MCF 10A (cell line): Measurements from ENCODE around the gene TBX3. TPM values are rescaled to one million over a fixed set of nuclear protein-coding genes. Genes with fewer than 3 reads are reported as not detected.

ENCODE experiments used
- BruUV-seq: library from RNA; stranded (reverse); fragments of 400-500 nt; replicated peaks from 2 replicates; lab custom pipeline; 2021; lab: Mats Ljungman, UMichigan
- CTCF ChIA-PET: fragments of 300-600 bp; sonication (Branson Sonifier 250); formaldehyde crosslinking; extraction: SDS; loops from one replicate; lab custom pipeline; 2021; ENCODE audit warnings: antibody characterized with exemption, inconsistent platforms; lab: Yijun Ruan, JAX
- POLR2A ChIA-PET: fragments of 300-600, 350-650 bp; sonication (Branson Sonifier 250); formaldehyde crosslinking; extraction: SDS; loops from one replicate; lab custom pipeline; 2020; ENCODE audit warnings: antibody characterized with exemption, inconsistent platforms; lab: Yijun Ruan, JAX
- DNase-seq: peaks from one replicate; pipeline ENCODE4 v3.0.0-alpha.2; 2018; ENCODE audit not compliant: unreplicated experiment
- H3K27ac Mint-ChIP-seq: one replicate; pipeline ENCODE4 v1.8.0; 2022; ENCODE audit warnings: mild to moderate bottlenecking, low read depth, mixed read lengths; ENCODE audit not compliant: unreplicated experiment
- H3K27me3 Mint-ChIP-seq: one replicate; pipeline ENCODE4 v1.8.0; 2022; ENCODE audit warnings: mixed read lengths; ENCODE audit not compliant: insufficient read depth, unreplicated experiment
- H3K36me3 Mint-ChIP-seq: one replicate; pipeline ENCODE4 v1.8.0; 2022; ENCODE audit warnings: mild to moderate bottlenecking, moderate library complexity, mixed read lengths; ENCODE audit not compliant: insufficient read depth, unreplicated experiment
- H3K4me1 Mint-ChIP-seq: one replicate; pipeline ENCODE4 v1.8.0; 2022; ENCODE audit warnings: mixed read lengths; ENCODE audit not compliant: insufficient read depth, unreplicated experiment
- H3K4me3 Mint-ChIP-seq: one replicate; pipeline ENCODE4 v1.8.0; 2022; ENCODE audit warnings: mild to moderate bottlenecking, moderate library complexity, mixed read lengths; ENCODE audit not compliant: unreplicated experiment
- H3K9me3 Mint-ChIP-seq: one replicate; pipeline ENCODE4 v1.8.0; 2022; ENCODE audit warnings: mixed read lengths; ENCODE audit not compliant: unreplicated experiment
- intact Hi-C: fragments of 100-400 bp; cut with micrococcal nuclease; formaldehyde crosslinking; loops from 2 replicates; pipeline ENCODE4 v1.14.1; 2022
- total RNA-seq: library from RNA; stranded (reverse); gene quantifications from 2 replicates; pipeline ENCODE4 v1.2.3, GENCODE V29; 2022
- TF ChIP-seq, protein P1 (sequence below): fragments of 200-600 bp; IDR thresholded peaks from one replicate; pipeline ENCODE4 v1.8.0; 2022; ENCODE audit warnings: antibody characterized with exemption, mild to moderate bottlenecking; ENCODE audit not compliant: unreplicated experiment

The TBX3 gene
- total RNA-seq, 1 experiment from 2014 or later, result 6.6 TPM

DNA sequence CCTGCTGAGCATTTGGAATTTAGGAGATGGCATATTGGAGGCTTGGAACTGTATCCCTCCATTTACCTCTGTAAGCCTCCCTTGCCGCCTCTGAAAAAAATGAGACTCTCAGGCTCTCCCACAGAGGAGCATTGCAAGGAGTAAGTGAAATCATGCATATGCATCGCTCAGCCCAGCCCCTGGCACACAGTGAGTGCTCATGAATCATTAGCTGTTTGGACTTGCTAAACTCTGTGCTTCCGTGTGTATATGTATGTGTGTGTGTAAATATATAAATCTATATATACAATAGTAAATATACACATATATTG lies 17.1 kb upstream of the TBX3 start:
- no peaks in the 10 kb centered on the region for H3K36me3 Mint-ChIP-seq
- no peak overlapping the region for H3K4me3 Mint-ChIP-seq
- TF ChIP-seq, protein P1, sequence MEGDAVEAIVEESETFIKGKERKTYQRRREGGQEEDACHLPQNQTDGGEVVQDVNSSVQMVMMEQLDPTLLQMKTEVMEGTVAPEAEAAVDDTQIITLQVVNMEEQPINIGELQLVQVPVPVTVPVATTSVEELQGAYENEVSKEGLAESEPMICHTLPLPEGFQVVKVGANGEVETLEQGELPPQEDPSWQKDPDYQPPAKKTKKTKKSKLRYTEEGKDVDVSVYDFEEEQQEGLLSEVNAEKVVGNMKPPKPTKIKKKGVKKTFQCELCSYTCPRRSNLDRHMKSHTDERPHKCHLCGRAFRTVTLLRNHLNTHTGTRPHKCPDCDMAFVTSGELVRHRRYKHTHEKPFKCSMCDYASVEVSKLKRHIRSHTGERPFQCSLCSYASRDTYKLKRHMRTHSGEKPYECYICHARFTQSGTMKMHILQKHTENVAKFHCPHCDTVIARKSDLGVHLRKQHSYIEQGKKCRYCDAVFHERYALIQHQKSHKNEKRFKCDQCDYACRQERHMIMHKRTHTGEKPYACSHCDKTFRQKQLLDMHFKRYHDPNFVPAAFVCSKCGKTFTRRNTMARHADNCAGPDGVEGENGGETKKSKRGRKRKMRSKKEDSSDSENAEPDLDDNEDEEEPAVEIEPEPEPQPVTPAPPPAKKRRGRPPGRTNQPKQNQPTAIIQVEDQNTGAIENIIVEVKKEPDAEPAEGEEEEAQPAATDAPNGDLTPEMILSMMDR, result no peak
- peak; percentile 4 for DNase-seq
- H3K4me1 Mint-ChIP-seq, result no peaks in the 10 kb centered on the region
- H3K9me3 Mint-ChIP-seq, result no peaks in the 10 kb centered on the region
- H3K27me3 Mint-ChIP-seq, result peaks cover 60% of the 10 kb centered on the region
- no peak overlapping the region for H3K27ac Mint-ChIP-seq
- intact Hi-C loops, result no loop called here
- BruUV-seq, result no TSS peak
- ChIA-PET POLR2A (interaction anchor here (1.6 kb wide), 1 partner anchor 17 kb away, joined by 5 read pairs; the partner anchor contains the start of gene TBX3), CTCF (interaction anchor here (0.7 to 0.9 kb wide), 2 partner anchors 12 to 533 kb away, joined by 3 read pairs; no protein-coding TSS in a partner anchor)

- no TSS peak for BruUV-seq
- TF ChIP-seq, protein P1, result no peak
- intact Hi-C loops, result no loop called here
- ChIA-PET CTCF (no interaction called here), POLR2A (interaction anchor here (1.6 kb wide), 1 partner anchor 16 kb away, joined by 5 read pairs; the partner anchor contains the start of gene TBX3)
- Mint-ChIP-seq H3K4me1 (no peaks in the 10 kb centered on the region), H3K36me3 (no peaks in the 10 kb centered on the region), H3K27ac (no peak overlapping the region), H3K4me3 (no peak overlapping the region), H3K27me3 (peaks cover 63% of the 10 kb centered on the region), H3K9me3 (no peaks in the 10 kb centered on the region)
- DNase-seq, result no peak
These were observed 16.6 kb upstream of the TBX3 start for GRCh38 chr12:114700392-114701103.

DNA sequence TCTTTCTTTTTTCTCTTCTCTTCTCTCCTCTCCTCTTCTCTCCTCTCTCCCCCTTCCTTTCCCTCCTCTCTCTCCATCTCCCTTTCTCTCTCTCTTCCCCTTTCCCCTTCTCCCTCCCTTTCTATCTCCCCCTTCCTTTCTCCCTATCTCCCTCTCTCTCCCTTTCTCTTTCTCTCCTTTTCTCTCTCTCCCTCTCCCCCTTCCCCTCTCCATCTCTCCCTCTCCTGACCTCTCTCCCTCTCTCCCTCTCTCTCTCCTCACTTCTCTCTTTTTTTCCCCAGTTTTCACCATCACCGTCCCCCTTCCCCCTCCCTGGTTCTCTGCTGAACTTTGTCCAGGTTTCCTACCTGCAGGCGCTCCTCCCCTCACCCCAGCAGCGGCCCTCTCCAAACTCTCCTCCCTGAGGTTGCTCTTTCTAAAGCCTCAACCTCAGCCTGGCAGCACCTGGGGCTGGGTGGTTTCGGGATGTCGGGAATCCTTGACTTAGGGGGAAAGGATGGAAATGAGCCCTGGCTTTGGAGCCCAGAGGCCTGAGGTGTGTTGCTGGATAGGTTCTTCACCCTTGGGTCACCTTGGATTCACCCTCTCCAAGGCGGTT lies 14.7 kb upstream of the TBX3 start:
- peaks cover 74% of the 10 kb centered on the region for H3K27me3 Mint-ChIP-seq
- intact Hi-C loops, result no loop called here
- H3K27ac Mint-ChIP-seq, result no peak overlapping the region
- no peak overlapping the region for H3K4me3 Mint-ChIP-seq
- H3K36me3 Mint-ChIP-seq, result no peaks in the 10 kb centered on the region
- TF ChIP-seq, protein P1, result no peak
- ChIA-PET CTCF (interaction anchor here (0.6 to 0.7 kb wide), 2 partner anchors 11 to 1319 kb away, joined by 3 read pairs; no protein-coding TSS in a partner anchor), POLR2A (no interaction called here)
- no peaks in the 10 kb centered on the region for H3K4me1 Mint-ChIP-seq
- H3K9me3 Mint-ChIP-seq, result no peaks in the 10 kb centered on the region
- DNase-seq, result no peak
- no TSS peak for BruUV-seq
